T-helper 2 cell treated with Interferon-gamma antibody and Interleukin-4, amounts not matched to agents 5 μg/mL and 100 μg/mL, for 36 hours (primary cell): ENCODE data around the gene GRK6.
A peak's percentile ranks its signal among the peaks of the same experiment; 100 is the strongest.

ENCODE experiments used
- DNase-seq: peaks from one replicate; pipeline ENCODE4 v3.0.0; 2021; ENCODE audit warnings: low spot score
- H3K27ac Mint-ChIP-seq: one replicate; pipeline ENCODE4 v1.8.0; 2021; ENCODE audit warnings: mild to moderate bottlenecking, mixed read lengths
- H3K27me3 Mint-ChIP-seq: one replicate; pipeline ENCODE4 v1.8.0; 2021; ENCODE audit warnings: low read depth, mixed read lengths
- H3K36me3 Mint-ChIP-seq: one replicate; pipeline ENCODE4 v1.8.0; 2021; ENCODE audit warnings: low read depth, mixed read lengths
- H3K4me1 Mint-ChIP-seq: one replicate; pipeline ENCODE4 v1.8.0; 2021; ENCODE audit warnings: low read depth, mixed read lengths
- H3K4me3 Mint-ChIP-seq: one replicate; pipeline ENCODE4 v1.8.0; 2022; ENCODE audit warnings: mild to moderate bottlenecking, moderate library complexity, mixed read lengths
- H3K9me3 Mint-ChIP-seq: one replicate; pipeline ENCODE4 v1.8.0; 2021; ENCODE audit warnings: mixed read lengths

Gene GRK6

GRCh38 chr5:177427211-177427822 is 841 bp downstream of the GRK6 start:
- H3K36me3 Mint-ChIP-seq, result peaks cover 49% of the 10 kb centered on the region
- peaks cover 2% of the 10 kb centered on the region for H3K27me3 Mint-ChIP-seq
- no peak for DNase-seq

GRCh38 chr5:177427919-177428573 is 1.6 kb downstream of the GRK6 start:
- DNase-seq, result peak; percentile 37
- Mint-ChIP-seq H3K27ac (peak overlapping the region; percentile 94), H3K4me1 (peaks cover 64% of the 10 kb centered on the region), H3K27me3 (peaks cover 2% of the 10 kb centered on the region), H3K36me3 (peaks cover 53% of the 10 kb centered on the region), H3K4me3 (peak overlapping the region; percentile 98), H3K9me3 (no peaks in the 10 kb centered on the region)

More at GRCh38 chr5:177427211-177427822, 841 bp downstream of the GRK6 start:
- H3K27ac Mint-ChIP-seq, result peak overlapping the region; percentile 94
- peaks cover 64% of the 10 kb centered on the region for H3K4me1 Mint-ChIP-seq
- no peaks in the 10 kb centered on the region for H3K9me3 Mint-ChIP-seq
- peak overlapping the region; percentile 98 for H3K4me3 Mint-ChIP-seq

GRCh38 chr5:177428574-177429217 is 2.2 kb downstream of the GRK6 start:
- peak overlapping the region; percentile 98 for H3K4me3 Mint-ChIP-seq
- H3K9me3 Mint-ChIP-seq, result no peaks in the 10 kb centered on the region
- H3K27me3 Mint-ChIP-seq, result peaks cover 2% of the 10 kb centered on the region
- H3K27ac Mint-ChIP-seq, result peak overlapping the region; percentile 94
- peaks cover 58% of the 10 kb centered on the region for H3K36me3 Mint-ChIP-seq
- DNase-seq, result no peak
- peaks cover 66% of the 10 kb centered on the region for H3K4me1 Mint-ChIP-seq

GRCh38 chr5:177429248-177430040 is 3.0 kb downstream of the GRK6 start:
- Mint-ChIP-seq H3K4me3 (peak overlapping the region; percentile 98), H3K4me1 (peaks cover 65% of the 10 kb centered on the region), H3K36me3 (peaks cover 64% of the 10 kb centered on the region), H3K27me3 (peaks cover 2% of the 10 kb centered on the region), H3K9me3 (no peaks in the 10 kb centered on the region), H3K27ac (peak overlapping the region; percentile 94)
- peak; percentile 88 for DNase-seq

- DNase-seq, result no peak
- H3K4me1 Mint-ChIP-seq, result peaks cover 62% of the 10 kb centered on the region
- H3K27me3 Mint-ChIP-seq, result peaks cover 2% of the 10 kb centered on the region
- H3K27ac Mint-ChIP-seq, result peak overlapping the region; percentile 94
- peak overlapping the region; percentile 98 for H3K4me3 Mint-ChIP-seq
- H3K9me3 Mint-ChIP-seq, result no peaks in the 10 kb centered on the region
- H3K36me3 Mint-ChIP-seq, result peaks cover 71% of the 10 kb centered on the region
These were observed 3.9 kb downstream of the GRK6 start for GRCh38 chr5:177430140-177430951.

- Mint-ChIP-seq H3K27me3 (peaks cover 2% of the 10 kb centered on the region), H3K4me1 (peaks cover 58% of the 10 kb centered on the region), H3K4me3 (peak overlapping the region; percentile 98), H3K36me3 (peaks cover 75% of the 10 kb centered on the region), H3K27ac (peak overlapping the region; percentile 94), H3K9me3 (no peaks in the 10 kb centered on the region)
- DNase-seq, result no peak
These were observed 4.5 kb downstream of the GRK6 start for GRCh38 chr5:177430972-177431316.

GRCh38 chr5:177431317-177432142 is 5.1 kb downstream of the GRK6 start:
- Mint-ChIP-seq H3K9me3 (no peaks in the 10 kb centered on the region), H3K27me3 (no peaks in the 10 kb centered on the region), H3K36me3 (peaks cover 77% of the 10 kb centered on the region), H3K4me1 (peaks cover 56% of the 10 kb centered on the region), H3K4me3 (peak overlapping the region; percentile 98), H3K27ac (peak overlapping the region; percentile 96)
- DNase-seq, result peak; percentile 77

- no peaks in the 10 kb centered on the region for H3K9me3 Mint-ChIP-seq
- DNase-seq, result peak; percentile 68
These were observed 5.8 kb downstream of the GRK6 start for GRCh38 chr5:177432143-177432838.

GRCh38 chr5:177432839-177433657 is 6.6 kb downstream of the GRK6 start:
- peaks cover 57% of the 10 kb centered on the region for H3K4me1 Mint-ChIP-seq
- no peaks in the 10 kb centered on the region for H3K9me3 Mint-ChIP-seq
- no peaks in the 10 kb centered on the region for H3K27me3 Mint-ChIP-seq
- no peak for DNase-seq
- peak overlapping the region; percentile 57 for H3K27ac Mint-ChIP-seq
- peak overlapping the region; percentile 98 for H3K4me3 Mint-ChIP-seq
- H3K36me3 Mint-ChIP-seq, result peaks cover 81% of the 10 kb centered on the region

More at GRCh38 chr5:177432143-177432838, 5.8 kb downstream of the GRK6 start:
- peak overlapping the region; percentile 96 for H3K27ac Mint-ChIP-seq
- peaks cover 81% of the 10 kb centered on the region for H3K36me3 Mint-ChIP-seq
- no peaks in the 10 kb centered on the region for H3K27me3 Mint-ChIP-seq
- H3K4me1 Mint-ChIP-seq, result peaks cover 58% of the 10 kb centered on the region
- peak overlapping the region; percentile 98 for H3K4me3 Mint-ChIP-seq

GRCh38 chr5:177433658-177434217 is 7.3 kb downstream of the GRK6 start:
- peaks cover 53% of the 10 kb centered on the region for H3K4me1 Mint-ChIP-seq
- peak overlapping the region; percentile 57 for H3K27ac Mint-ChIP-seq
- peaks cover 84% of the 10 kb centered on the region for H3K36me3 Mint-ChIP-seq
- peak overlapping the region; percentile 38 for H3K4me3 Mint-ChIP-seq
- no peaks in the 10 kb centered on the region for H3K27me3 Mint-ChIP-seq
- no peak for DNase-seq
- no peaks in the 10 kb centered on the region for H3K9me3 Mint-ChIP-seq

GRCh38 chr5:177434437-177434836 is 8.0 kb downstream of the GRK6 start:
- Mint-ChIP-seq H3K4me1 (peaks cover 46% of the 10 kb centered on the region), H3K36me3 (peaks cover 81% of the 10 kb centered on the region), H3K4me3 (peak overlapping the region; percentile 71), H3K27me3 (no peaks in the 10 kb centered on the region), H3K27ac (peak overlapping the region; percentile 82), H3K9me3 (no peaks in the 10 kb centered on the region)
- DNase-seq, result peak; percentile 58
